ENCODE measurements around the gene BATF2.
"Not testable (repeated sequence)": the region's sequence is repeated elsewhere in the genome, so short reads cannot be mapped to it uniquely, and the experiment has no call there.

The BATF2 gene

DNA sequence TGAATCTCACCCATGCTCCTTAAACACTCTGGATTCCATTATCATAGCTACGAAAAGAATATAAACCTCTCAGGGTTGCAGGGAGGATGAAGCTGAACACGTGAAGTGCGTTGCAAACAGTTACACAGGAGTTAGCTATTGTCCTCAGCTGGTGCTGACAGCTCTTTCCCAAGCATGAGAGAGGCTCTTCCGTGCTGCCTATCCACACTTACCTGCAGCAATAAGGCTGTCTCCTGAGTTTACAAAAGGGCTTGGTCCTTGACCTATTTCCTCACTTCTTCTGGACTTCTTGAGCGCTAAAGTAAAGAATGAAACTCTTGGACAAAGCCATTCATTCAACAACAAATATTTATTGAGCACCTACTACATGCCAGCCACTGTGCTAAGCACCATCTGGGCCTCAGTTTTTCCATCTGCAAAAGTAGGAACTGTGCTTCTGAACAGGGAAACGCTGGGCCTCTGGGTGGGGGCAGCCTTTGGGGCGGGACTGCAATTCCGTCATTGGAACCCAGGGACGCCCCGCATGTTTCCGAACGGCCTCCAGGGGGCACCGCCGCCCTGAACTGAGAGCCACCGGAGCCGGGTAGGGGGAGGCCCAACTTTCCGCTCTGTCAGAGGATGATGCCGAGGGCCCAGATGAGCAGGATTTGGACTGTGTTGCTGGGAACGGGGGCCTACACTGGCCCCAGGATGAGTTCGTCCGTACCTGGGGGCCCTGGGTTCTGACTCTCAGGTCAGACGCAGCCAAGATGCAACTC is 16.5 kb upstream of the BATF2 start:
- peak; percentile 94 for DNase-seq

GRCh38 chr11:65008873-65009272 is 12.1 kb upstream of the BATF2 start:
- DNase-seq: no peak

DNA sequence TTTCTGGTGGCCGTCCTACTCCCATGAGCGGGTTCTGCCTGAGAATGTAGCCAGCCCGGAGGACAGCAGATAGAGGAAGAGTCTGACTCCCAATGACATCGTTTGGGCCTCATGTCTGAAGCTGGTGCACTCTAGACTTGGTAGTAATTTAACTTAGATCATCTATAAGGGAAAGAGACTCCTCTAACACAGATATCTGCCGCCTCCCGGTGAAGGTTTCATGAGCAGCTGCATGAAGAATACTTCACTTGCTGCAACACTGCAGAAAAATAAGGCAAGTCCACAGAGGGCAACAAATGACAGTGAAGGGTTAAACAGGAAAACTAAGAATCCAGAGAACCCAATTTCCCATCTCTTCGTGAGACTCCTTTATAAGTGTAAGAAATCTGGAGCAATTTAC is 11.2 kb upstream of the BATF2 start:
- no peak for DNase-seq

DNA sequence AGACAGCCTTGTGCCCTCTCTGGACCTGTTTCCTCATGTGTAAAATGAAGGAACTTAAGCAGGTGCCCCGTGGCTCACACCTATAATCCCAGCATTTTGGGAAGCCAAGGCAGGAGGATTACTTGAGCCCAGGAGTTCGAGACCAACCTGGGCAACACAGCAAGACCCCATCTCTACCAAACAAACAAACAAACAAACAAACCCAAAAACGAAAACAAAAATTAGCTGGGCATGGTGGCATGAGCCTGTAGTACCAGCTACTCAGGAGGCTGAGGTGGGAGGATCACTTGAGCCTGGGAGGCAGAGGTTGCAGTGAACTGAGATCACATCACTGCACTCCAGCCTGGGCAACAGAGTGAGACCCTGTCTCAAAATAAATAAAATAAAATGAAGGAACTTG is 7.2 kb upstream of the BATF2 start:
- not testable (repeated sequence) for DNase-seq

DNA sequence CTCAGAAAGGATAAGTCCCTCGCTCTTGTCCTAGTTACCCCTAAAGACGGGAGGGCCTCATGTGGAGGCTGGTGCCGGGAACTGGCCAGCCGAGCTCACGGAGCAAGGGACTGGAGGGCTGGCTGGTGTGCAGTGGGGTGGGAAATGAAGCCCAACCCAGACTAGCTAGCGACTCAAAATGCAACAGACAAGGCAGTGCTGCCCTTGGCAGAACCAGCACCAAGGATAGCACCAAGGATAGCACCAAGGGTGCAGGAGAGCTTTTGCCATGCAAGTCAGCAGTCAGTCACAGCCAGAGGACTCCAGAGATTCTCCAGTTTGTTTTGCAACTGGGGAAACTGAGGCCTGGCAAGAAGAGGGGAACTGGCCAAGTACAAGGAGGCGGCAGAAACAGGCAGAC is 6.5 kb upstream of the BATF2 start:
- no peak for DNase-seq

GRCh38 chr11:65002706-65003105 is 5.9 kb upstream of the BATF2 start:
- DNase-seq: no peak

GRCh38 chr11:64999478-64999877 is 2.7 kb upstream of the BATF2 start:
- DNase-seq: no peak

GRCh38 chr11:64998690-64999431 is 2.1 kb upstream of the BATF2 start:
- peak; percentile 68 for DNase-seq

- DNase-seq: peak; percentile 48
These were observed 1.4 kb upstream of the BATF2 start for GRCh38 chr11:64998141-64998540.

DNA sequence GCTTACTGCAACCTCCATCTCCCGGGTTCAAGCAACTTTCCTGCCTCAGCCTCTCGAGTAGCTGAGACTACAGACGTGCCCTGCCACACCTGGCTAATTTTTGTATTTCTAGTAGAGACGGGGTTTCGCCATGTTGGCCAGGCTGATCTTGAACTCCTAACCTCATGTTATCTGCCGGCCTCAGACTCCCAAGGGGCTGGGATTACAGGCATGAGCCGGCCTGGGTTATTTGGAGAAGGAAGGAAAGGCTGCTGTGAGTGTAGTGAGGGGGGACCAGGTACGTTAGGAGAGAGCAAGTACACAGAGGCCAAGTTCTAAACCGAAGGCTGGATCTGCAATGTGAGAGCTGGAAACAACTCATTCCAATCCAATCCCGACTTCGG is 453 bp downstream of the BATF2 start:
- no peak for DNase-seq

- DNase-seq: no peak
These were observed 2.5 kb downstream of the BATF2 start for GRCh38 chr11:64994318-64994717.

DNA sequence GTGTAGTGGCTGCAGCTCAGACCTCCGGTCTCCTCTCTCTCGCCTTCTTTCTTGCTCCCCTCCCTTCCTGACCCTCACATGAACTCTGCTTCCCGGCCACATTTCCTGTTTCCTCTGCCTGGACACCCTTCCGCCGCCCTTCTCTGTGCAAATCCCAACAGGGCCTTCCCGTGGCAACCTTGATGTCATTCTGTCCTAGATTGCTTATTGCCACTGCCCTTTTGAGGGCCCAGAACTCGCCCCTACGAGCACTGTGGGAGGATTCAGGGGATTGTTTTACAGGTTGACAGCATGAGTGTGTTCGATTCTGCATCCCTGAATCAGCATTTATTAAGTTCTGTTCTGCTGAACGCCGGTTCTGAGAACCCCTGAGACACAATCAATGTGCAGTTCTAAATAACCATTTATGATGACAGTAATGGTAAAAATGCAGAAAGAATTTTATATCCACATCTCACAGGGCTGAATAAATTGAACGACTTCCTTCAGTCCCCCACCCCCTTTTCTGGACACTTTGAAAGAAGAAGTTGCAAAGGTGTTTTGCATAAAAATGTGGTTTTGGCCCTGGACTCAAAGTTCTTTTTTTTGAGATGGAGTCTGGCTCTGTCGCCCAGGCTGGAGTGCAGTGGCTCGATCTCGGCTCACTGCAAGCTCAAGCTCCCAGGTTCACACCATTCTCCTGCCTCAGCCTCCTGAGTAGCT is 6.4 kb downstream of the BATF2 start:
- DNase-seq: no peak

DNA sequence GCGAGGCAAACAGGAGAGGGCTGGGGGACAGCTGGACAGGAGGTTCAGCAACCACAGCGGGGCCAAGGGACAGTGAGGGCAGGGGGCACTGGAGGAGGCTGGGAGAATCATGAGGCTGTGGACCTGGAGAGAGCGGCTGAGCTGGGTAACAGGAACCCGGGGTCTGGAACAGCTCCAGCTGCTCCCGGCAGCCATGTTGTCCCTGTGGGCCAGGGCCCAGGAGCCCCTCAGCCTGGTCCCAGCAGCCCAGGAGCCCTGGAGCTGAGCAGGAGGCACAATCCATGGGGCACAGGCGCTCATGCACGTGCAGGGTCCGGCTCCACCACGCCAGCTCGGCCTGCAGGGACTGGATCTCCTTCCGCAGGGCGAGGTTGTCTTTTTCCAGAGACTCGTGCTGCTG is 7.4 kb downstream of the BATF2 start:
- no peak for DNase-seq

- DNase-seq: no peak
These were observed 8.5 kb downstream of the BATF2 start for GRCh38 chr11:64987998-64988854.

- not testable (repeated sequence) for DNase-seq
These were observed 13.4 kb downstream of the BATF2 start for GRCh38 chr11:64983339-64983738.

GRCh38 chr11:64976651-64977050 is 20.1 kb downstream of the BATF2 start:
- no peak for DNase-seq

DNA sequence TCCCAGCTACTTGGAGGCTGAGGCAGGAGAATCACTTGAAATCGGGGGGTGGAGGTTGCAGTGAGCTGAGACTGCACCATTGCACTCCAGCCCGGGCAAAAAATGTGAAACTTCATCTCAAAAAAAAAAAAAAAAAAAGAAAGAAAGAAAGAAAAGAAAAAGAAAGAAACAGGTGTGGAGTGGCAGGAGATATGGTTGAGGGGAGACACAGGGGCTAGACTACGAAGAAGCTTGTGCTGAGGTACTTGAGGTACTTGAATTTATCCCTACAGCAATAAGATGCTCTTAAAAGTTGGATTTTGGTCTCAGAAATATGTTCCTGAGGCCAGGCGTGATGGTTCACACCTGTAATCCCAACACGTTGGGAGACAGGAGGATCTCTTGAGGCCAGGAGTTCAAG is 22.6 kb downstream of the BATF2 start:
- DNase-seq: no peak

DNA sequence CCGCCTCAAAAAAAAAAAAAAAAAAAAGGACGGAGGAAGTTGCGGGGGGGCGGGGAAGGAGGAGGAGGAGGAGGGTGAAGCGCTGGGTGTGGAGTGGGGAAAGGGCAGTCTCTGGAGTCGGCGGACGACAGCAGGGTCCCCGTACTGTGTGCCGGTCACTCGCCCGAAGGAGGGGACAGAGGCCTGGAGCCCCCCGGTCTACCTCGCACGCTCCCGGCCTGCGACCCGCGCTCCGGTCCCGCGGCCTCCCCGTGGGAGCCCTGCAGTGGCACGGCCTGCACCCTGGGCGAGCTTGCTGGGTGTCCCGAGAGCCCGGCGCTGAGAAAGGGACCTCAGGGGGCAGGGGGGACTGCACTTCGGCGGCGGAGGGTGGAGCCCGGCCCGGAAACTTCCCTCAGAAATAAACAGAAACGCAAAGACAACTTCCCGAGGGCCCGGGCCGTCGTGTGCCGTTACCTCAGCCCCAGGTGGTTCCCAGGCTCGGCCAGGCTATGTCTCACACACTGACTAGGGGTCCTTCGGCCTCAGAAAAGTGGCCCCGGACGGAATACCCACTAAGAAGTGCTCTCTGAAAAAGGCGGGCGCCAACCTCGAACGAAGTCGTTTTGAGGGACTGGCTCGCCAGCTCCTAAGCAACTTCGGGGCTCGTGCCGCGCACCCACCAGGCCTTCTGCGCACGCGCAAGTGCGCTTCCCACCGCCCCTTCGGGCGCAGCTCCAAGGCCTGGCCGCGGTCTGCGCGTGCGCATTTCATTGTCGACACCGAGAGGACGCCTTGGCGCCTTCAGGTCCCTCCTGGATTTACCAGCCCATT is 25.1 kb downstream of the BATF2 start, which contains the start of gene MAJIN:
MAJIN (minus strand) TSS at position 688 of the 813 bp plus-strand sequence. CDS start 12,703 bp downstream, outside the sequence.
- DNase-seq: peak; percentile 99

GRCh38 chr11:64970731-64971151 is 26.0 kb downstream of the BATF2 start:
- DNase-seq: peak; percentile 36

GRCh38 chr11:64969209-64969608 is 27.6 kb downstream of the BATF2 start:
- peak; percentile 93 for DNase-seq

DNA sequence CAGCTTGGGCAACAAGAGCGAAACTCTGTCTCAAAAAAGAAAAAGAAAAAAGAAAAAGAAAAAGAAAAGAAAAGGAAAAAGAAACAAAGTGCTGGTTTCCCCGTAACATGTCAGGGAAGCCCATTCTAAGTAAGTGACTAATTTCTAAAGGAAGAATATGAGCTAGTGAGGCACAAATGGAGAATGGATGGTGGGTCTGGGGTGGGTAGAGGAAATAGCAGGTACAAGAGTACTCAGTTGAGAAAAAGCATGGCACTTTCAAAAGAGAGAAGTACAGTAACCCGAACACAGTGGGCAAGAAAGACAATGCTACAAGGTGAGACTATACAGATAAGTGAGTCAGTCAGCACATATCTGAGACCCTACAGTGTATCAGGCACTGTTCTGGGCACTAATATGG is 29.4 kb downstream of the BATF2 start:
- no peak for DNase-seq

All from DMS53 (cell line).